Measurements from ENCODE around the gene AMN.
"Not testable (repeated sequence)": the region's sequence is repeated elsewhere in the genome, so short reads cannot be mapped to it uniquely, and the experiment has no call there.

Gene AMN

GRCh38 chr14:102911991-102912761, 10.3 kb upstream of the AMN start:
- no peak for DNase-seq (ENCODE audit: extremely low read depth in 1 of 2, low read depth in 1 of 2)

GRCh38 chr14:102913341-102914211, 8.9 kb upstream of the AMN start:
- no peak for DNase-seq (ENCODE audit: extremely low read depth in 1 of 2, low read depth in 1 of 2)

- no peak for DNase-seq (ENCODE audit: extremely low read depth in 1 of 2, low read depth in 1 of 2)
Measured at GRCh38 chr14:102914474-102915291, 7.8 kb upstream of the AMN start.

GRCh38 chr14:102915292-102916110, 7.0 kb upstream of the AMN start:
- DNase-seq (ENCODE audit: extremely low read depth in 1 of 2, low read depth in 1 of 2), result no peak

GRCh38 chr14:102916347-102917055, 6.0 kb upstream of the AMN start:
- no peak for DNase-seq (ENCODE audit: extremely low read depth in 1 of 2, low read depth in 1 of 2)

- DNase-seq (ENCODE audit: extremely low read depth in 1 of 2, low read depth in 1 of 2), result no peak
Measured at GRCh38 chr14:102917056-102917385, 5.4 kb upstream of the AMN start.

GRCh38 chr14:102917469-102918211, 4.8 kb upstream of the AMN start:
- DNase-seq (ENCODE audit: extremely low read depth in 1 of 2, low read depth in 1 of 2), result peak; percentile 21 to 42

GRCh38 chr14:102918438-102918837, 4.0 kb upstream of the AMN start:
- DNase-seq (ENCODE audit: extremely low read depth in 1 of 2, low read depth in 1 of 2), result no peak

GRCh38 chr14:102920273-102920997, 2.0 kb upstream of the AMN start:
- DNase-seq (ENCODE audit: extremely low read depth in 1 of 2, low read depth in 1 of 2), result no peak

GRCh38 chr14:102920998-102921304, 1.5 kb upstream of the AMN start:
- DNase-seq (ENCODE audit: extremely low read depth in 1 of 2, low read depth in 1 of 2), result no peak

GRCh38 chr14:102923201-102923924, 900 bp downstream of the AMN start:
- no peak for DNase-seq (ENCODE audit: extremely low read depth in 1 of 2, low read depth in 1 of 2)

- no peak for DNase-seq (ENCODE audit: extremely low read depth in 1 of 2, low read depth in 1 of 2)
Measured at GRCh38 chr14:102923925-102924486, 1.5 kb downstream of the AMN start.

GRCh38 chr14:102924632-102925588, 2.4 kb downstream of the AMN start:
- DNase-seq (ENCODE audit: extremely low read depth in 1 of 2, low read depth in 1 of 2), result no peak

GRCh38 chr14:102925646-102926045, 3.2 kb downstream of the AMN start:
- no peak for DNase-seq (ENCODE audit: extremely low read depth in 1 of 2, low read depth in 1 of 2)

GRCh38 chr14:102926104-102926503, 3.6 kb downstream of the AMN start:
- no peak for DNase-seq (ENCODE audit: extremely low read depth in 1 of 2, low read depth in 1 of 2)

- DNase-seq (ENCODE audit: extremely low read depth in 1 of 2, low read depth in 1 of 2), result not testable (repeated sequence)
Measured at GRCh38 chr14:102926840-102927239, 4.4 kb downstream of the AMN start.
